Islet precursor cell (in vitro differentiated cells): ENCODE measurements around the gene RPL28.

Experiments used
- DNase-seq: peaks from one replicate; pipeline ENCODE4 v3.0.0-alpha.2; 2018

Gene RPL28

DNA sequence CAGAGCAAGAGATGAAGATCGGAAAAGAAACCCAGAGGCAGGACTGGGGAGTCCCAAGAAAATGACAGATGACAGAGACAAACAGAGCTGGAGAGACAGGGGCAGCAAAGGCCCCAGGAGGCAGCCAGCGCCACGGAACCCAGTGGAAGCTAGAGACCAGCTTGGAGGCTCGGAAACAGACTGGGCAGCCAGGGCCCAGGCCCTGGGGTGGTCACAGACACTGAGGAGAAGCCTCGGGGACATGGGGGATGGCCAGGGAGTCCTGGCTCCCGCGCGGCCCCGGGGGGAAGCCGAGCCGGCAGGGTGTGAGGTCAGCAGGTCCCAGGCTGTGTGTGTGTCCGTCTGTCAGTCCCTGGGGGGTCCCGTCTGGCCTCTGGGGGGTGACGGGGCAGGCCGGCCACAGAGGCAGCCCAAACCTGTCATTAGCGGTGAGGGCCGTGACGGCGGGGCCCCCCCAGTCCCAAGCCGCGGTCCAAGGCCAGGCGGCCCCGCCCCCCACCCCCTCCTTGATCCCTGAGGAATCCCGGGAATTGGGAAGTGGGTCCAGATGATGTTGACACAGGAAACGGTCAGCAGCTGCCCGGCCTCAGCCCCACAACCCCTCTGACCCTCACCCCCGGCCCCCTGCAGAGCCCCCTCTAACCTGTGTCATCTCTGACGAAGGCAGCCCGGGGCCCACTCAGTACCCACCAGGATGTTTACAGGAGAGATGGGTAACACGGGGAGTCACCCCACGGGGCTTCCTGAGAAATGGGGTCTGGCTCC, 11.6 kb upstream of the RPL28 start:
- peak; percentile 73 for DNase-seq

- DNase-seq = peak; percentile 78
Measured at GRCh38 chr19:55376241-55376933, 9.3 kb upstream of the RPL28 start, which contains the start of gene TMEM190. Gene TMEM190, plus strand, starts transcription at chr19:55376826. Its CDS starts 28 bp downstream, at chr19:55376854.

- DNase-seq = peak; percentile 66
Measured at GRCh38 chr19:55377356-55378131, 8.2 kb upstream of the RPL28 start.

GRCh38 chr19:55379174-55379573, 6.6 kb upstream of the RPL28 start:
- DNase-seq = no peak

DNA sequence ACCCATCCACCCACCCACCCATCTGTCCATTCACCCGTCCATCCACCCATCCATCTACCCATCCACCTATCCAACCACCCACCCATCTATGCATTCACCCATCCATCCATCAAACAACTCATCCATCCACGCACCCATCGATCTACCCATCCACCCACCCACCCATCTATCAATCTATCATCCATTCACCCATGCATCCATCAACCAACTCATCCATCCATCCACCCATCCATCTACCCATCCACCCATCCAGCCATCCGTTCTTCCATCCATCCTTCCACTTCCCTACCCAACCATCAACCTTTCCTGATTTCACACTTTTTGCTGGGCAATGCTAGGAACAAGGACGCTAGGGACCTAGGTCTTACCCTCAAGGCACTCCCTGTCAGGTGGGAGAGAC, 3.7 kb upstream of the RPL28 start:
- DNase-seq = no peak

- no peak for DNase-seq
Measured at GRCh38 chr19:55382522-55383054, 3.1 kb upstream of the RPL28 start.

DNA sequence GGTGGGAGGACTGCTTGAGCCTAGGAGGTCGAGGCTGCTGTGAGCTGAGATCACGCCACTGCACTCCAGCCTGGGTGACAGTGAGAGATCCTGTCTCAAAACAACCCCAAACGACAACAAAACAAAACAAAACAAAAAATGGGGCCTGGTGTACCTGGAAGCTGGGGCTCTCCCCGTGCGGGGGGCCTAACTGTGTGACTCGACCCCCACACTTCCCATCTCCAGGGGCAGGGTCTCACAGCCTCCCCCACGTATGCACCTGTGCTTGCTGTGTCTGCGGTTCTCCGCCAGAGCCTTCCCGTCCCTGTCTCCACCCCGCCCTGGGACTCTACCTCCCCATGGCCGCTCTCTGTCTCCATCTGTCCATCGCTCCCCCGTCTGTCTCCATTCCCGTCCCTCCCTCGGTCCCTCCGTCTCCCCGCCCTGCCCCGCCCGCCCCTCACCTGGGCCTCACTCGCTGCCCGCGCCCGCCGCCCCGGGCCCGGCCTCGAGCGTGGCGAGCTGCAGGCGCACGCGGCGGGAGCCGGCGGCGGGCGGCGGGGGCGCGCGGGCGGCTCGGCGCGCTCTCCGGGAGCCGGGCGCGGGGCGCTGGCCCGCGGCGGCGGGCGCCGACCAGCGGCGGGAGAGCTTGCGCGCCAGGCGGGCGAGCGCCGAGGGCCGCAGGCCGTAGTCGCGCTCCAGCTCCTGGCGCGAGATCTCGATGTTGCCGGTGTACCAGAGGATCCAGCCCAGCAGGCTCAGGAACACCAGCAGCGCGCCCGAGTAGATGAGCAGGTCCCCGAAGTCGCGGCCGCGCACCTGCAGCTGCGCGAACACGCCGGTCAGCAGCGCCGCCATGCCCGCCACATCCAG, 2.2 kb upstream of the RPL28 start:
- DNase-seq = peak; percentile 85

DNA sequence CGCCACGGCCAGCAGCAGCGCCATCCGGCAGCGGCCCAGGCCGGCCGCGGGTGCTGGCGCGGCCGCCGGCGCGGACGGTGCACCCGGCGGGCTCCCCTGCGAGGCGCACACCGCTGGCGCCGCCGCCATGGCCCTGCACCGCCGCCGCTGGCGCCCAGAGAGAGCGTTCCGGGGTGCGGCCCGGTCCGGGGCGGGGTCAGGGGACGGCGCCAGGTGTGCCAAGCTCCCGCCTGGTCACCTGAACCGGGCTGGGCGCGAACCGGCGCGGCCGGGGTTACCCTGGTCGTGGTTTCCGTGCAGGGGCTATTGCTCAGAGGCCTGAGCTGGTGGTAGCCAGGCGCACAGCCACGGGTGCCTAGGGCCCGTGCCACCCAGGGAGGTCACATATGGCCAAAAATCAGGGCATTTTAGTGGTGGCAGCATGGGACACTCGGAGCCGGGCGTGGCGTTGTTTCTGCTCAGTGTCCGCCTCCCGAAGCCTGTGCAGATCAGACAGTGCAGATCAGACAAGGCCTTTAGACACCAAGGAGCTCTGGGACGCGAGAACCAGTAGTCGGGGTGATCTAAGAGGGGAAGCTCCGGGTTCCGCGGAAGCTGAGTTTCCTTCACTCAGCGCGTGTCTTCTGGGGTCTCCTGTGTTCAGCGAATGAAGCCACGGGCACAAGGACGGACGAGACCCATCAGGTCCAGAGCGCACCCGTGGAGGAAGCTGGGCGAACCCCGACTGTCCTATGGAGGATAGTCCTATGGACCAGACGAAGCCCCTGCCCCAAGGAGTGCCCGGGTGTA, 1.4 kb upstream of the RPL28 start, which contains the start of gene TMEM238:
TSS of gene TMEM238 (minus strand) at position 162 of the 789 bp plus-strand sequence. CDS start at position 129, 33 bp downstream.
- no peak for DNase-seq

DNA sequence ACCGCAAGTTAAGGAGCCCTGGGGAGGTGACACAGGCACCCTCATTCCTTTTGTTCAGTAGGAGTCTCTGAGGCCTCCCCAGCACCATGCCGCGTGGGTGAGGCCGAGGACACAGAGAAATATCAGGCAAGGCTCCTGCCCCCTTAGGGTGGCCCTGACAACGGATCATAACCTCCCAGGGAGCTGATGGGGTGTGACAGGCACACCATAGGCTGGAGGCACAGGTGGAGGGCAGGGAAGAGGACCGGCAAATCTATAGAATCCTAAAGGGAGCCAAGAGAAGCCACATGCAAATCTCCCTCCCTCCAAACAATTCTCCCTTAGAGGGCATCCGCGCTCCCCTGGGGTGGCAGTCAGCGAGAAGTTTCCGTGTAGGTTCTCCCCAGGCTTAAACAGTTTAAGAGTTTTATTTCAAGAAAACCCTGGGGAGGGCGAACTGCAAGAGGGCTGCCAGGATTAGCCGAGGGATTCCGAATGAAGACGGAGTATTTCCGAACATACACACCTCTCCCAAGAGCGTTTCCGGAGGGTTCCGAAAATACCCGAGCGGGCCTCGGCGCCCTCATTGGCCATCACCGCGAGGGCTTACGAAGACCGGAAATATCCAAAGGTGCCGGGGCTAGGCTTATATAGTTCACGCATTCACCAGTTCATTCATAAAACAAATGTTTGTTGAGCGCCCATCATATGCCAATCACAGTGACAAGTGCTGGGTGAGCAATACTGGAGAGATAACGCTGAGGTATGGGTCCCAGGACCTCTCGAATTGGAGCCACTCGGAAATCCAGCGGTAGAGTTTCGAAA, 610 bp upstream of the RPL28 start:
- peak; percentile 97 for DNase-seq

DNA sequence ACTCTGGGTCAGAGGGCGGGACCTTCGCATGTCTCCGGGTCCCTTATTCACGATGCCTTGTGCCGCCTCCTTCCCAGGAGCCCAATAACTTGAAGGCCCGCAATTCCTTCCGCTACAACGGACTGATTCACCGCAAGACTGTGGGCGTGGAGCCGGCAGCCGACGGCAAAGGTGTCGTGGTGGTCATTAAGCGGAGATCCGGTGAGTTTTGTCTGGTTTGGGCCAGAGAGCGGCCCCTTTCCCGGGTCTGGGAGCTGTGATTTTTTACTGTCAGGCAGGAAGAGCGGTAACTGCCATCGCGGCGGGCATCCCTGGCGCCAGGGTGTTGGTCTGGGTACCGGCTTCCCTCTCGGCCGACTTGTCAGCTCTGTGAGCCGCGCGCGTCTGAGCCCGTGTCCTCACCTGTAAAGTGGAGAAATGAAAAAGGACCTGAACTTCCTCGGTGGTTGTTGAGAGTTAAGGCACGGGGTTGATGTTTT, 800 bp downstream of the RPL28 start:
- DNase-seq = no peak

DNA sequence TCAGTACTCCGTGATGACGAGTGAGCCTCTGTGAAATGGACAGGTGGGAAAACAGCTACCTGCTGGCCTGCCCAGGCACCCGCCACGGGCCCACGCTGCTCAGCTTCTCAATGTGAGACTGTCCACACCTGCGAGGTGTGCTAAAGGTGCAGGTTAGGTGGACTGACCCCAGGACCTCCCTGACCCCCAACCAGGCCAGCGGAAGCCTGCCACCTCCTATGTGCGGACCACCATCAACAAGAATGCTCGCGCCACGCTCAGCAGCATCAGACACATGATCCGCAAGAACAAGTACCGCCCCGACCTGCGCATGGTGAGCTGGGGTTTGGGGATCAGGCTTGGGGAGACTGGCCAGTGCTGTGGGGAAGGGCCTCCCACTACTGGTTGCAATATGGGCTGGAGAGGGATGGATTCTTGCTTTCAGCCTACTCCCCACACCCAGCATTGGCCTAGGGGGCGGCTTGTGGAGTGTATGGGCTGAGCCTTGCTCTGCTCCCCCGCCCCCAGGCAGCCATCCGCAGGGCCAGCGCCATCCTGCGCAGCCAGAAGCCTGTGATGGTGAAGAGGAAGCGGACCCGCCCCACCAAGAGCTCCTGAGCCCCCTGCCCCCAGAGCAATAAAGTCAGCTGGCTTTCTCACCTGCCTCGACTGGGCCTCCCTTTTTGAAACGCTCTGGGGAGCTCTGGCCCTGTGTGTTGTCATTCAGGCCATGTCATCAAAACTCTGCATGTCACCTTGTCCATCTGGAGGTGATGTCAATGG, 2.2 kb downstream of the RPL28 start:
- no peak for DNase-seq

DNA sequence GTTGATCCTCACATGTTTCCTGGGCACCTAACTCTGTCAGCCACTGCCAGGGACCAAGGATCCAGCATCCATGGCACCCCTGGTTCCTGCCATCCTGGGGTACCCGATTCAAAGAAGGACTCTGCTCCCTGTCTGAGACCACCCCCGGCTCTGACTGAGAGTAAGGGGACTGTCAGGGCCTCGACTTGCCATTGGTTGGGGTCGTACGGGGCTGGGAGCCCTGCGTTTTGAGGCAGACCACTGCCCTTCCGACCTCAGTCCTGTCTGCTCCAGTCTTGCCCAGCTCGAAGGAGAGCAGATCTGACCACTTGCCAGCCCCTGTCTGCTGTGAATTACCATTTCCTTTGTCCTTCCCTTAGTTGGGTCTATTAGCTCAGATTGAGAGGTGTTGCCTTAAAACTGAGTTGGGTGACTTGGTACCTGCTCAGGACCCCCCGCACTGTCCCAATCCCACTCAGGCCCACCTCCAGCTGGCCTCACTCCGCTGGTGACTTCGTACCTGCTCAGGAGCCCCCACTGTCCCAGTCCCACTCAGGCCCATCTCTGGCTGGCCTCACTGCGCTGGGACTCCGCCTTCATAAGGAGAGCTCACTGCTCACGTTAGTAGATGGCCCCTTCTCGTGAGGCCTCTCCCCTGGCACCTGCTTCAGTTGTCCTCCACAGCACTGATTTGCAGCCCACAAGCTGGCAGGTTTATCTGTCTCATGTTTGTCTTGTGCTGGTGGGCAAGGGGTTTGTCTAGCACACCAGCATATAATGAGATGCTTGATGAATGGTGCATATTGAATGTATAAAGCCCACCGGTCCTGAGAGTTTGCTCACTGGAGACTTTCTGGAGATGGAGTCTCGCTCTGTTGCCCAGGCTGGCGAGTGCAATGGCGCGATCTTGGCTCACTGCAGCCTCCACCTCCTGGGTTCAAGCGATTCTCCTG, 3.9 kb downstream of the RPL28 start:
- DNase-seq = no peak

GRCh38 chr19:55390461-55390880, 4.7 kb downstream of the RPL28 start:
- no peak for DNase-seq

- no peak for DNase-seq
Measured at GRCh38 chr19:55391191-55391670, 5.5 kb downstream of the RPL28 start.

DNA sequence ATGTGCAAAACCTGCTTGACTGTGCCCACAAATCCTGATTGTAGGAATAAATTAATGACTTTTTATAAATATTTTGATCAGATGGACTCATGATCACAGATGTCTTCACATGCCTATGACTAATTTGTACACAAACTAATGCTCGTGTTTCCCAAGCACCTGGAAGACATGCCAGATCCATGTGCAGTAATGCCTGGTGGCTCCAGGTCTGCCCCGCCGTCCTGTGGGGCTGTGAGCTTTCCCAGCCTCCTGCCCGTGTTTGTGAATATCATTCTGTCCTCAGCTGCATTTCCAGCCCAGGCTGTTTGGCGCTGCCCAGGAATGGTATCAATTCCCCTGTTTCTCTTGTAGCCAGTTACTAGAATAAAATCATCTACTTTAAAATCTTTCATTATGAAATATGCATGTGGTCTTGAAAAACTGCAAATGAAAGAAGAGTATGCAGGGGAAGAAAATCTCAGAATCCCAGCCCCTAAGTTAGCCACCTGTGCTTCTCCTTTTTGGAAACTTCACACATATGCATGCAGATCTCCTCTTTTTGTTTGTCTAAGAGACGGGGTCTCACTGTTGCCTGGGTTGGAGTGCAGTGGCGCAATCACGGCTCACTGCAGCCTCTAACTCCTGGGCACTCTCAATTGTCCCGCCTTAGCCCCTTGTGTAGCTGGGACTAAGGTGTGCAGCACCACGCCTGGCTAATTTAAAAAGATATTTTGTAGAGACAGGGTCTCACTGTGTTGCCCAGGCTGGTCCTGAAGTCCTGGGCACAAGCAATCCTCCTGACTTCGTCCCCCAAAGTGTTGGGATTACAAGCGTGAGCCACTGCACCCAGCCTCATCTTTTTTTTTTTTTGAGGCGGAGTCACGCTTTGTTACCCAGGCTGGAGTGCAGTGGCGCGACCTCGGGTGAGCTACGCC, 6.2 kb downstream of the RPL28 start:
- DNase-seq = no peak

- DNase-seq = no peak
Measured at GRCh38 chr19:55392820-55393761, 7.4 kb downstream of the RPL28 start.
